ENCODE measurements around the gene ITGB6.

ITGB6 gene

DNA sequence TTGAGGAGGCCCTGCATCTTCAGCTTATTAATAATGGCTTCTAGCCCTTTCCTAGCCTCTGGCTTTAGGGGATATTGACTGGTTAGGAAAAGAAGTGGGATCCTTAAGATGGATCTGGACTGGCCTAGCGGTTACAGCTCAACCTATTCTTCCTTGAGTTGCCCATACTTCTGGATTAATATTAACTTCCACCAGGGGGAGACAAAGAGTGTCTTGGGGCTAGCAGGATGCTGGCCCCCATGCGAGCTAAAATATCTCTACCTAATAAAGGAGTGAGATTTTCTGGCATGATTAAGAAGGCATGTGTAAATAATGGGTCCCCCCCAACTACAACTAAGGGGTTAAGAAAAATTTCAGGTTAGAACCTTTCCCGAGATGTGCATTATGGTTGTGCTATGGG, 114.4 kb downstream of the ITGB6 start:
- no peak for DNase-seq

DNA sequence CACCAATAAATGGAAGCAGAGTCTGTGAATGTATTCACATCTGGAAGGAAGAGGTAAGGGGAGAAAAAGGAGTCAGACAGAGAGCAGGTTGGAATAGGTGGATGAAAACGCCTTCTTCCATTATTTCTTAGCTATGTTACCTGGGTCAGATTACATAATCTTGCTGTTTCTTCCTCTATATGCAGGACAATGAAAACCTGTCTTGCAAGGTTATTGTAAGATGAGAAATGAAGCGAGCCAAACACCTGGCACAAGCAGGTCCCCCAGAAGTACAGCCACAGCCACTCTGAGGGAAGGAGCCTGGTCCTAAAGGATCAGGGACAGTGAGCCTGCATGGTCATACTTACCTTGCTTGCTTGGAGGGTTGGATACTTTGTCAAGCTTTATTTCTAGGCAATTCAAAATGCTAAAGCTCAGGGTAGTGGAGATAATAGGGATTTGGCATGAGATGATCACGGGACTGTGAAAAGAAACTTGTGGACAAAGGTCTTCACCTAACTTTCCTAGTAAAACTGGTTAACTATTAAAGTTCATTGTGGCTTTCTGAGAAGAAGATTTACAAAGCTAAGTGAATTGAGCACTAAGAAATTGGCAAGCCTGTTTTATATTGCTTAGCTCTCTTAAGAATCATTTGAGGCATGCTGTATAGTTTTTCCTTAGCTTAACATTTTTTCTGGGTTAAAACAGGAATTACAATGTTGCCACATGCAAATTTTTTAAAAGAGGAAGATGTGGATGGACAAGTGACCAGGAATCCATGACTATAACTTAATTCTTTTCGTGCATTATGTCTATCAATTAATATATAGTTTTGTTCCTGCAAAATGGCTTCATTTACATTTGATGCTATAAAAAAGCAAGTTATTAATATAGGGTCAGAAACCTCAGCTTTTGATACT, 121.9 kb downstream of the ITGB6 start:
- no peak for DNase-seq

DNA sequence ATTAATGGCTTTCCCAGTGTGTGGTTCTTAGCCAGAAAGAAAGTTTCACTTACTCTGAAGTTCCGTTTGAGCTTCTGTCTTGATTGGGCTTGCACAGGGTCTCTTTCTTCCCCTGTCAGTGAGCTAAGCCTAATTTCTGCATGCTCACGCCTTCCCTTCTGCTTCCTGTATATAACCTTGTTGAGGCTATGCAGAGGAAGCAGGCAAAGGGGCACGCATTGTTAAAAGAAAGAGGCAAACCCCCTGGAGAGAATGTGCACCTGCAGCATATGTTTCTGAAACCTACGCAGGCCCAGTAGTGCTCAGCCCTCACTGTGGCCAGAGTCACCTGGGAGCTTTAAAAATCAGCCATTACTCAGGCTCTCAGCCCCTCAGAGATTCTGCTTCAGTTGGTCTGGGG, 123.2 kb downstream of the ITGB6 start:
- DNase-seq, result no peak

DNA sequence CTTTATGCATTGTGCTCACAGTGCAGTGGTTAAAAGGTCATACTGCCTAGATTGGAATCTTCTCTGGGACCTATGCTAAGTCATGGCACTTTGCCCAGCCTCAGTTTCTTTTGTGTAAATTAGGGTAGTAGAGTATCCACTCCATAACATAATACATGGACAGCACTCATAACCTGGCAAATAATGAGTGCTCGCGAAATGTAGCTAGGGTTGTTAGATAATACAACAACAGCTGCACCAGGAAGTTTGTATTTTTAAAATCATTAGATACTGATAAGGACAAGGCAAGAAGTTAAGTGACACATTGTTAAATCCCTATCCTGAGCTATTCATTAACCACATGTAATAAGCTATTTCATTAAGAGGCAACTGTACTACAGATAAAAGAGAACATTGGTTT, 123.8 kb downstream of the ITGB6 start:
- DNase-seq, result no peak

DNA sequence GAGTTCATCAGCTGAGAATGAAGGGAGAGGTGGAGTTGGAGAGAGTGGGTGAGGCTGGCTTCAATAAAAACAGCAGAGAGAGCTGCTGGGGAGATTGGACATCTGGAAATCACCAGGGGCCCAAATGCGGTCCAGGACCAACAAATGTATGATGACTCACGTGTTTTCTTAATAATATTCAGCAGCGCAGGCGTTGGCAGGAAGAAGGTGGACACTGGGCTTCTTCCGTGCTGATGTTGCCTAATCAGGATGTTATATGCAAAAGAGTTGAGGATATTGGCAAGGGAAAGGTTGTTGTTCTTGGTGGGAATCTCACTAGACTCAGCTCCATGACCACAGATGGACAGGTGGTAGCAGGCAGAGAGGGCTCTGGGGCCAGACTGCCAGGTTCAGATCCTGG, 124.9 kb downstream of the ITGB6 start:
- no peak for DNase-seq

DNA sequence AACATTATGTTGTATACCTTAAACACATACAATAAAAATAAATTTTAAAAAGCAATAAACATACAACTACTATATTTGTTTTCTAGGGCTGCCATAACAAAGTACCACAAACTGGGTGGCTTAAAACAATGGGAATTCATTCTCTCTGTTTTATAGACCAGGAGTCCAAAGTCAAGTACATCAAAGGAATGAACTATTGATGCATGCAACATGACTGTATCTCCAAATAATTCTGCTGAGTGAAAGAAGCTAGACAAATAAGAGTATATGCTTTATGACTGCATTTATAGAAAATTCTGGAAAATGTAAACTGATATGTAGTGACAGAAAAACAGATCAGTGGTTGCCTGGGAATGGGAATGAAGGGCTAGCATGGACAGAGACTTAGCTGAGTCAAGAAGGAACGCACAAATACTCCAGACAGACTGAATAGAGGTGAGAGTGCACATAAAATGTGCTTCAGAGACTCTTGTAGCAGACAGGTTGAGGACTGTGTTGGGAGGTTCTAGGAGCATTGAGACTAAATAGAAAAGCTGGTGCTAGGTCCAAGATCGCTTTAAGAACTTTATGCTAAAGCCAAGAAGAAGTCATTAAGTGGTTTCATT, 126.7 kb downstream of the ITGB6 start:
- DNase-seq, result no peak

DNA sequence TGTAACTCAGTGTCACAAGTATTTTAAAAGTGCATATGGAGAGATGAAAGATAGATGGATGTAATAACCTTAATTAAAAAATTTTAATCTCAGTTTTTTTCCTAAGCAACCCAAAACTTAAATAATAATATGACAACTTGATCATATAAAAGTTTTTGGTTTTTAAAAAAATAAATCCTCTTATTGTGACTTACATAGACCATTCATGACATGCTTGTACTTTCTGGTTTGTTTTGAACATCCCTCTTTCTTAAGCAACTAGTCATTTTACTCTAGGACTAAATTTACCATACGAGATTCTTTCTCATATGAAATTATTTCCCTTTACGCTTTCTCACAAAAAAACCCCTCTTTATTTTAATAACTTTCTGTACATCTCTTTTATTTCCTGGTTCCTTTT, 131.2 kb downstream of the ITGB6 start:
- DNase-seq, result no peak

DNA sequence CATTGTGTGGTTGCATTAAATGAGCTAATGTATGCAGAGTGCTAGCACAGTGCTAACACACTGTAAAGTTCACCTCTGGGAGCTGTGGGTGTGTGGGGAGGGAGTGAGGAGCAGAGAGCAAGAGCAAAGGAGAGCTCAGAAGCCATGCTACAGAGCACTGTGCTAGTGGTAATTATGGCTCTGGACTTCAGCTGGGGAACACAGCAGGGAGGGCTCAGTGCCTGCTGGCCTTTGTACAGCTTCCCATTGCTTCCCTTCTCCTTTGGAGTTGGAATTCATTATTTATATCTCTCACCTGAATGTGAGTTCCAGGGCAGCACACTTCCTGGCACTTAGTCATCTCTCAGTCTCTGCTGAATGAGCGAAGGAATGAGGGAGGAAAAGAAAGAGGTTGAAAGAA, 135.2 kb downstream of the ITGB6 start:
- DNase-seq, result no peak

DNA sequence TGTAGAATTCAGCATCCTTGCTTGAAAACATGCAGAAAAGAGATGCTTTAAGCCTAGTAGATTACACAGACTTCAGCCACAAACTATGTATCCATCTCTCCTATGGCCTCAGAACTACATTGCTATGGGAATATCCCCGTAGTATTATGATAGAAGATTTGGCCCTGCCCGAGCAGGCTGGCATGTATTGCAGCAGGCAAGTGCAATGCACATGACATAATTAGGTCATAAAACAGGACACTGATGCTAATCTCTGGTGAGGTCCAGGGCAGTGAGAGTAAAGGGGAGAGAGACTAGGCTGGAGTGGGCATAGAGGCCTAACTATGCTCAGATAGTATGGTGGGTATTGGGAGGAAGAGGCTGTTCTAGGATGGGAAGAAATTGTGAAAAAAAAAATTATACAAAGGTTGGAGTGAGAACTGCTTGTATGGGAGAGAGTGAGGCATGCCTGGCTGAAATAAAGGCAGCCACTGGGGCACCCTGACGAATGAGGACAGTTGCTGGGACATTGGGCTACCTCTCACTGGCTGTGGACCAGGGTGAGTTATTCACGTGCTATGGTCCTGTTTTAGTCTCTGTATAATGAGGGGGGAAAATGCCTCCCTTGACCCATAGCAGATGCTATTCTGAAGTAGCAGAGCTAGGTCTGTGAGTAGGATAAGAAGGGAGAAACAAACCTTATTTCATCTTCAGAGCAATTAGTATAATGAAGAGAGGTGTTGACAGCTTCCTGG, 136.0 kb downstream of the ITGB6 start:
- DNase-seq, result no peak

DNA sequence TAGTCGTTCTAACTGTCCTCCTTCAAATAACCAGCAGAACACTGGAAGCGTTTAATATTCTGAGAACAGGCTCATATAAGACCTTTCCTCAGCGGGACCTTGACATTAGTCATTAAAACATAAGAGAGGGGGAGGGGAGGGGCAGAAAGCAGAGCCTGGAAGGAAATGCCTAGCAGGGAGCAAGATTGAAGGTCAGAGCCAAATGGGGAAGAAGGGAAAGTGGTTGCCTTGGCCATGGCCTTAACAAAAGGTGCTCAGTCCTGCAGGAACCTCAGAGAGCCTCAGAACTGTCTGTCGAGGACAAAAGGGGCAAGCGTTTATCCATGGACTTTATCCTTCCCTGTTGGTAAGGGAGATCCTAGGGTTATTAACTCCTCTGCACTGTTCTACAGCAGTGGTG, 136.8 kb downstream of the ITGB6 start:
- no peak for DNase-seq

DNA sequence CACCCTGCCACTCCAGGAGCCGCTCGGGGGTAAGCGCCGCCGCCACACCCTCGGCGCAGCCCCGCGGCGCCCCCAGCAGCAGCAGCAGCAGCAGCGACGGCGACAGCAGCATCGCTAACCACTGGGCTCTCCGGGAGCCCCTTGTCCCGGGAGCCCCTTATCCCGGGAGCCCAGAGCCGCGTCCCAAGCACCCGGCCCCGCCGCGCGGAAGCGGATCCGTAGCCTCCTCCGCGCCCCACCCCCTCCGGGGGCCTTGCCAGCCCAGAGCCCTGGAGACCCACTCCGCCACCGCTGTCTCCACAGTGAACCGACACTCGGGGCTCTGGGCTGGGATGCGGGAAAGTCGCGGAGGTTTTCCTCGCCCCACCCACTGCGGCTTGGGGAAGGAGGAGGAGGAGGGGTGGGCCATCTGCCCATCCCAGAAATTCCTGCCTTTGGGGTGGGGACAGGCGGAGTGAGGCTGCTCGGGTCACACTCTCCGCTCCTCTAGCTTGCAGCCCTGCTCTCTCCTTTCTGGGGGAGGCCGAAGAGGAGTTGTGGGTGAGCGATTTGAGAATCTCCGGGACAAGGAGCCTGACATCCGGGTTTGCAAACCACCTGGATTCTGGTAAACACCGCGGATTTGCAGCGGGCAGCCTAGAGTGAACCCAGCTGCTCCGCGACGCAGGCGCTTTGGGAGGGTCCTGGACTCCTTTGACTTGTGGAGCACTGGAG, 137.6 kb downstream of the ITGB6 start, which contains the start of gene PLA2R1:
PLA2R1 (minus strand) TSS at position 324 of the 714 bp plus-strand sequence; CDS start at position 112, 212 bp downstream.
- peak; percentile 82 for DNase-seq

DNA sequence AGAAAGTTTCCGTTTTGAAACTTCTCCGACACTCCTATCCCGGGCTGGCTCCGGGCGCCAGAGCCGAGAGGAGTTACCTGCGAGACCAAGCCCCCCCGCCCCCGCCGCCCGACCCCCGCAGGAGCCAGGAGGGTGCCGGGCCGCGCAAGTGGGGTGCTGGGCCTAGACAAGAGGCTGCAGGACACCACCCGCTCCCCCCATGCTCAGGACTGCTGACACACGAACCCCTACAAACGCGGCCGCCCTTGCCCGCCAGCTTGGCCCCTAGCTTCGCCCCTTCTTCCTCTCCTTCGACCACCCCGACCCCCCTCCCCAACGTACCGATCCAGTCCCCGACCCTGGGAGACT, 138.2 kb downstream of the ITGB6 start:
- peak; percentile 49 for DNase-seq

DNA sequence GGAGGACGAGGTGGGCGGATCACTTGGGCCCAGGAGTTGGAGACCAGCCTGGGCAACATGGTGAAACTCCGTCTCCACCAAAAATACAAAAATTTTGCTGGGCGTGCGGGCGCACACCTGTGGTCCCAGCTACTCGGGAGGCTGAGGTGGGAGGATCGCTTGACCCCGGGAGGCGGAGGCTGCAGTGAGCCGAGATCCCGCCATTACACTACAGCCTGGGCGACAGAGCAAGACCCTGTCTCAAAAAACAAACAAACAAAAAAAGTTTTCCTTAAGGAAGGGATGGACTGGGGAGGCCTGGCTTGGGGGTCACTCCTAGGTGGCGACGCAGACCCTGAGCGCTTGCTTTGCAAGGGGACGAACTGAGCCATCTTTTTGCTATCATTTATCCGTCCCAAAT, 138.5 kb downstream of the ITGB6 start:
- no peak for DNase-seq

DNA sequence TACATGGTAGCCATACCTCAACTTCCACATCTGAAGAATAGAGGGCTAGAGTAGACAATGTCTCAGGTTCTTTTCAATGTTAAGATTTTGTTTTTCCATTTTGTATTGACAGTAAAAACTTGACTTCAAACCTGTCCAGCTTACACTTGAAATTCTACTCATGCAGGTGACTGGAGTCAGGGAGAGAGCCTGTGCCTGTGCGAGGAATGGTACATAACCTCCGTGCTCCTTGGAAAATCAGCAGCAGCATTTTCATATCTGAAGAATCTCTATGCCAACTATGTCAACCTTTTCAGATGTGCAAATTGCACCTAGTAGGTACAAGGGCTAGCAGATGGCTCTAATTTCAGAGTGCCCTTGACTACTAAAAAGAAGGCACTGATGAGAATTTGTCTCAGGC, 139.8 kb downstream of the ITGB6 start:
- no peak for DNase-seq

DNA sequence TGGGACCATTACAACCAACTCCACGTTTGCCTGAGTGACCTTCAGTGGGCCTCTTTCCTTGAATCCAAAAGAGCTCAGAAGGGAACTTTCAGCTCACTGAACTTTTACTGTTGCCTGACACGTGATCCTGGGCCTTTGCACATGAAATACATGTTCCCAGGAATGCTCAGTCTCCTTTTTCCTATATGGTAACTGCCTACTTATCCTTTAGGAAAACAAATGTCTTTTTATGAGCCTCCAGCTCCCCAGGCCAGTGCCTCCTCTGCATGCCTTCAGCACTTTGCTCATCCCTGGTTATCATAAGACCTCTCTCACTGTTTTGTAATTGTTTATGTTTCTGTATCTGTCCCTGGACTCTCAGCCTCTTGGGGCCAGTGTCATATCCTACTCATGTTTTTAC, 142.7 kb downstream of the ITGB6 start:
- no peak for DNase-seq

DNA sequence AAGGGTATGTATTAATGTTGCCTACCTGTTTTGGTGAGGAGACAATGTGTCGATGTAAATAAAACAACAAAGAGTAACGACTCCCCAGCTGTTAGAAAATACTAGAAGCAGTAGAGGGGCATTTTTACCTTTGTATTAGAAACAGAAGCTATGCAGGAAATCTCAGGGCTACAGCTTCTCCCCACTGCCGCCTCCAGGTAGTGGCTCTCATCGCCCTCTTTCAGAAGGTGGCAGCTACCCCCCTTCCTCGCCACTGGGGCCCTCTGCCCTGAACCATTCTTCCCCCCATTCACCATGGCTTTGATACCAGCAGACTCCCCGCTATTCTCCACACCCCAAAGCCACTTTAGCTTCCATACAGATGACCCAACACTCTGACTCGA, 144.4 kb downstream of the ITGB6 start:
- DNase-seq, result no peak

DNA sequence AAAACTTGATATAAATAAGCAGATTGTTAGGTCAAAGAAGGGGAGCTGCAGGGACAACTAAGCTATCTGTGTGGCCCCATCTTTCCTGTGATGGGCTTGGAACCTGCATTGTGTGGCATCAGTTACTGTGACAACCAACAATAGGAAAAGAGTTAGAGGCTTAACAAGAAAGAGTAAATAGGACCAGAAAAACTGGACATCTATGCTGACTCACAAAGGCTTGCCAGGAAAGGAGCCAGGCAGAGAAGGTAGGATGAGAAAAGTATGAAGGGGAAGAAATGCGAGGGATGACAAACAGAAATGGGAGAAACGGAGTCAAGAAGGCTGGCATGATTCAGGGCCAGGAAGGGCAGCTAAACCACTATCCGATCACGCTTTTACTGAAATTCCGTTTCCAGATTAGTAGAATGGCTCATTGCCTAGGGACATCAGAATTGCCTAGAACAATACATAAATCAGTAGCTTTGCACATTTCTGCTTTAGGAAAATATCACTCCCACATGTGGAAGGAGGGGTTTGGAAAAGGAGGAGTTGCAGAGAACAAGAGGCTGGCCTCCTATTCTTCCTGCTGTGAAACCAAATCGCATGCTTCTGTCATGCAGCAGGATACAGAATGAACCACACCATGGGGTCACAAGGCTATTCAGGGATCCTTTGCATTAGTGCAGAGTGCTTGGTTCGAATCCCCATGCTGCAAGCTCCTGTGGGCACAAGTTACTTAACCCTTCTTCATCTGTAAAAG, 144.9 kb downstream of the ITGB6 start:
- no peak for DNase-seq

DNA sequence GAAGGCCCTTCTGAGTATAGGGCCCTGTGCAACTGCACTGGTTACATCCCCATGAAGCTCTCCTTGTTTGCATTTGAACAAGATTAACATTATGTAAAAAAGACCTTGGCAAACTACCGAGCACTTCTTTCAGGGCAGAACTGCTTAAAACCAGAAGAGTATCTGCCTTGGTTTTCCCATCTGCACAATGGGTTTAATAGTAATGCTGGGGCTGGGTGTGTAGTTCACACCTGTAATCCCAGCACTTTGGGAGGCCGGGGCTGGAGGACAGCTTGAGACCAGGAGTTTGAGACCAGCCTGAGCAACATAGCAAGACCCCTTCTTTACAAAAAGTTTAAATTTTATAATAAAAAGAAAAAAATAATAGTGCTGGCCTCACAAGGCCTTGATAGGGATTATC, 146.1 kb downstream of the ITGB6 start:
- no peak for DNase-seq

DNA sequence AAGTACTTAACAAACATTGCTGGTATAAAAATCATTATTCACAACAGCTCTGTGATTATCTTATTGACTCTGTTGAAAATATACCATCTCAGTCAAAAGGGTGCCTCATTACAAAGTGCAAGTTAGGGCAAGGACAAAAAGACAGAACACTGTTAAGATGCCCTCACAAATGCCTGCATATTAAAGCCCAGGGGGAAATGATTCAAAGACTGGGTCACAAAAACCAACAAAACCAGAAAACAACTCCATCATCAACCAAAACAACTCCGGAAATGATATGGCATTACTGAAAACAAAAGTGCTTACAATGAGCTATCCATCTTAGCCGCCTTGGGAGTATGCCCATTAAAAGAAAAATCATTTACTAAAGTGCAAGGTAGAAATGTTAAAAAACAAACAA, 147.5 kb downstream of the ITGB6 start:
- DNase-seq, result no peak

DNA sequence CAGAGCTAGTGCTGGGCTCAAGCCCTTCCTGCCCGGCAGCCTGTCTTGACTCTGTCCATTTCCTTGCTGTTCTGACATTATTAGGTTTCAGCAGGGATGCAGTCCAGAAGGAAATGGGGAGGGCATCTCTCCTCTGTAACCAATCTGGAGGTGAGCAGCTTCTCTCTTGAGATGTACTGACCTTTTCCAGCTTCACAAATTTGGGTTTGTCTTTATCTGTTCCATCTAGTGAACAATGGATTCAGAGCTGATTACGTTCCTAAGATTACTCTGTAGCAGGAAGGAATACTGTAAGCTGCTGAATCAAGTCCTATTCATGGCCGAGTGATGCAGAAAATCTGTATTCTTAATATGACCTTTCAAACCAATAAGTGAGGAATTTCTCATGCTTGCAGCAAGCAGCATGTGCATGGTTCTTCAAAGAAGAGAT, 148.7 kb downstream of the ITGB6 start:
- no peak for DNase-seq

DNA sequence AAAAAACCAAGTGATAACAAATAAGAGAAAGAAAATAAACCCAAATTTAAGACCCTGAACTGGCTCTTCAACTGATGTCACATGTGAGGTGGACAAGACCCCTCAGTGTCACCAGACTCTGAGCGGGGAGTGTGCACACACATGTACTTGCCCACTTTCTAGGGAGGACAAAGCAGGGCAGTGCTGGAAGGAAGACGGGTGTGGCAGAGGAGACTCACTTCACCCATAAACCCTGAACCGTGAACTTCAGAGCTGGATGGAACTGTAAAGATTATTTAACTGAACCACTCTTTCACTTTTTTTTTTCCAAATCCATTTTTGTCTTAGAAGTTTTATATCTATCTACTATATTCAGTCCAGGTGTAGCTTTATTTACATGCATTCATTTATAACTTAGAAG, 149.9 kb downstream of the ITGB6 start:
- DNase-seq, result no peak
